DND-41 (cell line): ENCODE measurements around the gene SLC22A16.
A peak's percentile ranks its signal among the peaks of the same experiment; 100 is the strongest.

ENCODE experiments used
- ATAC-seq: fragments of 200-7000 bp; cut with Tn5 transposase; 3 replicates; pipeline ENCODE4 v1.9.1; 2021; ENCODE audit warnings: low read depth; ENCODE audit not compliant: insufficient read depth
- DNase-seq: peaks from one replicate; pipeline ENCODE4 v3.0.0-alpha.2; 2020
- H2AFZ ChIP-seq: 2 replicates; pipeline ENCODE4 v1.6.0; 2012; ENCODE audit warnings: low read depth, low read length
- H3K27ac ChIP-seq: 2 replicates; pipeline ENCODE4 v1.5.1; 2012; ENCODE audit warnings: low read length, inconsistent platforms
- H3K27me3 ChIP-seq: fragments of 200-600 bp; sonication (generic); 2 replicates; pipeline ENCODE4 v1.6.0; 2012; ENCODE audit warnings: low read length, mild to moderate bottlenecking, inconsistent platforms; ENCODE audit not compliant: insufficient read depth, poor library complexity
- H3K36me3 ChIP-seq: 2 replicates; pipeline ENCODE4 v1.5.1; 2012; ENCODE audit warnings: low read length, inconsistent platforms; ENCODE audit not compliant: insufficient read depth
- H3K4me1 ChIP-seq: 2 replicates; pipeline ENCODE4 v1.5.1; 2012; ENCODE audit warnings: mild to moderate bottlenecking, low read length; ENCODE audit not compliant: insufficient read depth
- H3K4me2 ChIP-seq: 2 replicates; pipeline ENCODE4 v1.6.0; 2012; ENCODE audit warnings: mild to moderate bottlenecking, moderate library complexity, low read length, inconsistent platforms; ENCODE audit not compliant: insufficient read depth
- H3K4me3 ChIP-seq, 2 experiments: fragments of 200-600 bp in 1 of 2; shearing (Covaris generic) in 1 of 2; 2 replicates each; pipeline ENCODE4 v1.5.1; 2012 to 2016; ENCODE audit warnings: inconsistent platforms in 2 of 2, low read length in 2 of 2, mild to moderate bottlenecking in 2 of 2, low read depth in 1 of 2, moderate library complexity in 1 of 2
- H3K79me2 ChIP-seq: 2 replicates; pipeline ENCODE4 v1.6.0; 2012; ENCODE audit warnings: low read length, inconsistent platforms; ENCODE audit not compliant: insufficient read depth
- H3K9ac ChIP-seq: 2 replicates; pipeline ENCODE4 v1.6.0; 2012; ENCODE audit warnings: low read depth, mild to moderate bottlenecking, inconsistent platforms, low read length, moderate library complexity
- H3K9me3 ChIP-seq: 2 replicates; pipeline ENCODE4 v1.5.1; 2012; ENCODE audit warnings: low read length, moderate library complexity, mild to moderate bottlenecking, inconsistent platforms; ENCODE audit not compliant: insufficient read depth, severe bottlenecking
- H4K20me1 ChIP-seq: 2 replicates; pipeline ENCODE4 v1.6.0; 2012; ENCODE audit warnings: low read length; ENCODE audit not compliant: insufficient read depth
- EZH2 ChIP-seq: IDR thresholded peaks from 3 replicates; pipeline ENCODE4 v1.6.1; 2012; ENCODE audit warnings: borderline replicate concordance, low read depth, mild to moderate bottlenecking, moderate library complexity, low read length, inconsistent platforms; ENCODE audit not compliant: severe bottlenecking
- TF ChIP-seq, protein P1 (sequence below): IDR thresholded peaks from 2 replicates; pipeline ENCODE4 v1.5.1; 2012; ENCODE audit warnings: borderline replicate concordance, low read length, moderate library complexity, mild to moderate bottlenecking; ENCODE audit not compliant: poor library complexity, severe bottlenecking; ENCODE audit errors: extremely low read depth

The SLC22A16 gene

DNA sequence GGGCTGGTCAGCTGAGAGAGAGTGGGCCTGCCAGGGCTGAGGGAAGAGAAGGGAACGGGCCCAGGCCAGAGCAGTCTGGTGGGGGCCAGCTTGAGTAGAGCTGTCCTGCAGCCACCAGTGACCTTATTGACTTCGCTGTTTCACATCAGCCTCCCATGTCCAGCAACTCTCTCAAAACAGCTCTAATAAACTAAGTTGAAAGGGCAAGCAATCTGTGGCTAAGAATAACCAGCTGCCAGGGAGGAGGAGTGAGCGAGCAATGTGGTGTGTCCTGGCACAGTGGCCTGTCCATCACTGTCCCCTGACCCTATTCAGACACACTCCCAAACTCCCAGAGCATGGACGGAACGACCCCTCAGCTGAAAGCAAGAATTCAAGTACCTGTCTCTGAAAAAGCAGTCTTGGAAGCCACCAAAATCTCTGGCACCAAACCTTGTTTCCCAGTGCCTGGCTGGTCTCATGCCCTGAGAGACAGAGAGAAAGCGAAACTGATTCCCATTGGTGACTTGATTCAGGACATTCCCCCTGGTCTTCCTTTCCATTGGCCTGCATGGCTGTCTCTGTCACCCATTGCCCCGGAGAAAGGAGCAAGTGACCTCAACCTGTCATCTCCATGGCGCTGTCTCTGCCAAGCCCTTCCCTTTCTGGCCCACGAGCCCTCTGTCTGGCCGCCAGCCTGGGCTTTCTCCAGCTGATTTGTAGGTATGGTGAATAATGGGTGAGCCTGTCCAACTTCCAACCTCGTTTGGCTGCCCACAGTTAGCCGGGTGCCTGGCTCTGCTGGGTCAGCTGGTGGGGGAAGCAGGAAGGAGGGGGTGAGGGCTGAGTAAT, 61.1 kb downstream of the SLC22A16 start, which contains the start of gene DDO:
DDO (minus strand) TSS at position 490 of the 831 bp plus-strand sequence. CDS start 2,113 bp downstream, outside the sequence.
- Histone ChIP-seq H3K36me3 (no peaks in the 10 kb centered on the region), H3K79me2 (no peaks in the 10 kb centered on the region), H3K27me3 (no peaks in the 10 kb centered on the region), H3K4me3 (no peak within 1 kb of the TSS), H3K27ac (no peak within 1 kb of the TSS), H2AFZ (peak within 1 kb of the TSS; percentile 50), H4K20me1 (no peaks in the 10 kb centered on the region), H3K9ac (no peak within 1 kb of the TSS), H3K4me1 (peaks cover 3% of the 10 kb centered on the region; the same call in 1 of the 2 replicates), H3K4me2 (peak within 1 kb of the TSS; percentile 38; the same call in 1 of the 2 replicates), H3K9me3 (no peaks in the 10 kb centered on the region)
- ATAC-seq (peak; percentile 69), DNase-seq (no peak)
- TF ChIP-seq, protein P1, sequence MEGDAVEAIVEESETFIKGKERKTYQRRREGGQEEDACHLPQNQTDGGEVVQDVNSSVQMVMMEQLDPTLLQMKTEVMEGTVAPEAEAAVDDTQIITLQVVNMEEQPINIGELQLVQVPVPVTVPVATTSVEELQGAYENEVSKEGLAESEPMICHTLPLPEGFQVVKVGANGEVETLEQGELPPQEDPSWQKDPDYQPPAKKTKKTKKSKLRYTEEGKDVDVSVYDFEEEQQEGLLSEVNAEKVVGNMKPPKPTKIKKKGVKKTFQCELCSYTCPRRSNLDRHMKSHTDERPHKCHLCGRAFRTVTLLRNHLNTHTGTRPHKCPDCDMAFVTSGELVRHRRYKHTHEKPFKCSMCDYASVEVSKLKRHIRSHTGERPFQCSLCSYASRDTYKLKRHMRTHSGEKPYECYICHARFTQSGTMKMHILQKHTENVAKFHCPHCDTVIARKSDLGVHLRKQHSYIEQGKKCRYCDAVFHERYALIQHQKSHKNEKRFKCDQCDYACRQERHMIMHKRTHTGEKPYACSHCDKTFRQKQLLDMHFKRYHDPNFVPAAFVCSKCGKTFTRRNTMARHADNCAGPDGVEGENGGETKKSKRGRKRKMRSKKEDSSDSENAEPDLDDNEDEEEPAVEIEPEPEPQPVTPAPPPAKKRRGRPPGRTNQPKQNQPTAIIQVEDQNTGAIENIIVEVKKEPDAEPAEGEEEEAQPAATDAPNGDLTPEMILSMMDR: no peak
- no peak for TF ChIP-seq EZH2

DNA sequence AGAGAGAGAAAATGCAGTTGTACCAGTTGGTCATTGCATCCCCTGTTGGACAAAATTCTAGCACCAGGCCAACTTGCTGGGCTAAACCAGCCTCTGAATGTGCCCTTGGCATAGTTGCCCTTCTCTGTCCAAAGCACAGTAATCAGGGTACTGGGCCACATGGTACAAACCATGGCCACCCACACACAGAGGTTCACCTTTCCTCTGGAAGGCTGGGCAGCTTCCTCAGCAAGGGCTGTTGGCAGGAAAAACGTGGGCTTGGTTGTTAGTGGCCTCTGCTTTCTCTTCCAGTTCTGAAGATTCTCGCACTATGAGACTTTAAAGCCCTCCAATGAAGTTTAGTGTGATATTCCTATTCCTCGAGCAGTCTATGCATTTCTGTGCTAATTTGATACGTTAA, 61.7 kb downstream of the SLC22A16 start:
- TF ChIP-seq EZH2: no peak
- TF ChIP-seq, protein P1: no peak
- H3K9ac ChIP-seq: no peak overlapping the region
- no peaks in the 10 kb centered on the region for H3K36me3 ChIP-seq
- H3K4me2 ChIP-seq: no peak overlapping the region
- H3K27me3 ChIP-seq: no peaks in the 10 kb centered on the region
- H2AFZ ChIP-seq: no peak overlapping the region
- no peaks in the 10 kb centered on the region for H3K9me3 ChIP-seq
- peaks cover 3% of the 10 kb centered on the region; the same call in 1 of the 2 replicates for H3K4me1 ChIP-seq
- no peaks in the 10 kb centered on the region for H3K79me2 ChIP-seq
- H4K20me1 ChIP-seq: no peaks in the 10 kb centered on the region
- DNase-seq (no peak), ATAC-seq (no peak)
- no peak overlapping the region for H3K27ac ChIP-seq
- no peak overlapping the region for H3K4me3 ChIP-seq

DNA sequence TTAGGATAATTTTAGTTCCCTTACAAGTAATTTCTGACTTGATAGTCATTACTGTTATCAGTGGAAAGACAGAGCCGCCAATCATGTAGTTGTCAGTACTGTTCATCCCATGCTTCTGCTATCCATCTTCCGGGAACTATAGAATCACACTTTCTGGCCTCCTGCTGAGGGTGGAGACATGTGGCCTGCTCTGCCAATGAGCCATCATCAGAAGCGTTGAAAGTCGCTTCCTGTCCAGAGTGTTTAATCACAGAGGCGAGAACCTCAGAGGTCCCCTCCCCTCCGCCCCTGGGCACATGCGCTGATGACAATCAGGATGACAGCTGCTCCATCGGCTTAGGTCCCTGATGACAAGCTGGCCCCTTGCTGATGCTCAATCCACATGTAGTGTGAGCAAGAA, 64.1 kb downstream of the SLC22A16 start:
- H3K9me3 ChIP-seq: no peaks in the 10 kb centered on the region
- DNase-seq (no peak), ATAC-seq (no peak)
- H3K4me3 ChIP-seq: no peak overlapping the region
- no peak overlapping the region for H2AFZ ChIP-seq
- H4K20me1 ChIP-seq: no peaks in the 10 kb centered on the region
- no peak overlapping the region for H3K27ac ChIP-seq
- no peaks in the 10 kb centered on the region for H3K79me2 ChIP-seq
- no peak overlapping the region for H3K4me2 ChIP-seq
- H3K36me3 ChIP-seq: no peaks in the 10 kb centered on the region
- H3K4me1 ChIP-seq: peaks cover 3% of the 10 kb centered on the region; the same call in 1 of the 2 replicates
- H3K27me3 ChIP-seq: no peaks in the 10 kb centered on the region
- TF ChIP-seq, protein P1: no peak
- TF ChIP-seq EZH2: no peak
- H3K9ac ChIP-seq: no peak overlapping the region
